HL-60 (cell line): ENCODE measurements around the gene RAMP3.

Source experiments
- DNase-seq, 2 experiments: peaks; one replicate each; pipeline ENCODE4 v3.0.0-alpha.2; 2010 to 2020; ENCODE audit warnings: low read depth in 1 of 2, low spot score in 1 of 2
- H3K27ac ChIP-seq: fragments of 250-450 bp; sonication (Bioruptor Pico); replicated peaks from 2 replicates; pipeline ENCODE4 v1.5.1; 2020; ENCODE audit warnings: mild to moderate bottlenecking, moderate library complexity
- H3K27me3 ChIP-seq: fragments of 250-450 bp; sonication (Bioruptor Pico); 2 replicates; pipeline ENCODE4 v1.5.1; 2021; ENCODE audit warnings: mild to moderate bottlenecking, moderate library complexity; ENCODE audit not compliant: insufficient read depth, poor library complexity, severe bottlenecking
- H3K4me3 ChIP-seq: replicated peaks from 2 replicates; pipeline ENCODE4 v1.5.1; 2011; ENCODE audit warnings: mild to moderate bottlenecking, control low read depth, low read length; ENCODE audit not compliant: insufficient read depth
- CTCF ChIP-seq: IDR thresholded peaks from one replicate; pipeline ENCODE4 v1.5.1; 2011; ENCODE audit warnings: low read length, control low read depth, inconsistent platforms; ENCODE audit not compliant: insufficient read depth
- GABPA ChIP-seq: IDR thresholded peaks from 2 replicates; pipeline ENCODE4 v1.6.1; 2012; ENCODE audit warnings: low read depth
- POLR2AphosphoS5 ChIP-seq: IDR thresholded peaks from 2 replicates; pipeline ENCODE4 v1.6.1; 2012; ENCODE audit warnings: low read depth
- REST ChIP-seq: IDR thresholded peaks from 2 replicates; pipeline ENCODE4 v1.6.1; 2012; ENCODE audit warnings: low read depth; ENCODE audit not compliant: insufficient replicate concordance
- SPI1 ChIP-seq: IDR thresholded peaks from 2 replicates; pipeline ENCODE4 v1.6.1; 2012; ENCODE audit warnings: low read depth, mild to moderate bottlenecking, borderline replicate concordance

RAMP3 gene

GRCh38 chr7:45211958-45212357 lies 54.4 kb downstream of the RAMP3 start:
- TF ChIP-seq GABPA (no peak), CTCF (no peak), POLR2AphosphoS5 (no peak), SPI1 (no peak), REST (no peak)
- Histone ChIP-seq H3K27ac (no peak overlapping the region), H3K27me3 (peaks cover 18% of the 10 kb centered on the region), H3K4me3 (no peak overlapping the region)
- no peak for DNase-seq

GRCh38 chr7:45212606-45213005 lies 55.0 kb downstream of the RAMP3 start:
- no peak overlapping the region for H3K4me3 ChIP-seq

GRCh38 chr7:45215601-45216062 lies 58.0 kb downstream of the RAMP3 start:
- no peak overlapping the region for H3K4me3 ChIP-seq
- TF ChIP-seq CTCF (no peak), POLR2AphosphoS5 (no peak), SPI1 (no peak), GABPA (no peak), REST (no peak)
- no peak overlapping the region for H3K27ac ChIP-seq
- no peak for DNase-seq
- H3K27me3 ChIP-seq, result peaks cover 11% of the 10 kb centered on the region

More at GRCh38 chr7:45212606-45213005, 55.0 kb downstream of the RAMP3 start:
- DNase-seq, result no peak
- no peak overlapping the region for H3K27ac ChIP-seq
- TF ChIP-seq POLR2AphosphoS5 (no peak), CTCF (no peak), REST (no peak), SPI1 (no peak), GABPA (no peak)
- H3K27me3 ChIP-seq, result peaks cover 13% of the 10 kb centered on the region
